ENCODE measurements around the gene RAD51B. TPM values are rescaled to one million over a fixed set of nuclear protein-coding genes. Genes with fewer than 3 reads are reported as not detected.
A peak's percentile ranks its signal among the peaks of the same experiment; 100 is the strongest.

Gene RAD51B
- total and polyA plus RNA-seq, 9 of the 15 experiments (the other 6 are each of a cell fraction or from before 2014, with no cell fraction given): 8.5 to 17.3 (median 11.3) TPM

- TF ChIP-seq HMG20A (CRISPR knock-in tag; conservative IDR thresholded peaks at IDR 0.05) (no peak), PYGO2 (tag; IDR thresholded peaks at IDR 0.05) (peak; percentile 71), ZNF695 (CRISPR knock-in tag; IDR thresholded peaks at IDR 0.05) (no peak), GABPA (tag; conservative IDR thresholded peaks at IDR 0.05; ENCODE audit: low read depth) (no peak), CBX8 (IDR thresholded peaks at IDR 0.05; ENCODE audit: borderline replicate concordance, extremely low read depth, low read depth, low read length, poor library complexity, severe bottlenecking) (no peak), ZNF830 (CRISPR knock-in tag; IDR thresholded peaks at IDR 0.05) (no peak), ZNF274 (IDR thresholded peaks at IDR 0.05; ENCODE audit: borderline replicate concordance, low read depth, low read length) (no peak), HDGF (IDR thresholded peaks at IDR 0.05) (no peak), ZBTB40 (IDR thresholded peaks at IDR 0.05) (peak; percentile 38; the same call in 1 of the 2 replicates), ZBTB40 (CRISPR knock-in tag; IDR thresholded peaks at IDR 0.05) (no peak), C11orf30 (IDR thresholded peaks at IDR 0.05; ENCODE audit: low read depth) (no peak), ZNF253 (CRISPR knock-in tag; conservative IDR thresholded peaks at IDR 0.05) (no peak), TFAM (CRISPR knock-in tag; conservative IDR thresholded peaks at IDR 0.05) (no peak), ZNF766 (CRISPR knock-in tag; conservative IDR thresholded peaks at IDR 0.05) (peak; percentile 75), TCF7L2 (IDR thresholded peaks at IDR 0.05; ENCODE audit: low read depth, low read length) (no peak), HMBOX1 (IDR thresholded peaks at IDR 0.05) (peak; percentile 60; the same call in 1 of the 2 replicates)
- TF ChIP-seq, protein P1, sequence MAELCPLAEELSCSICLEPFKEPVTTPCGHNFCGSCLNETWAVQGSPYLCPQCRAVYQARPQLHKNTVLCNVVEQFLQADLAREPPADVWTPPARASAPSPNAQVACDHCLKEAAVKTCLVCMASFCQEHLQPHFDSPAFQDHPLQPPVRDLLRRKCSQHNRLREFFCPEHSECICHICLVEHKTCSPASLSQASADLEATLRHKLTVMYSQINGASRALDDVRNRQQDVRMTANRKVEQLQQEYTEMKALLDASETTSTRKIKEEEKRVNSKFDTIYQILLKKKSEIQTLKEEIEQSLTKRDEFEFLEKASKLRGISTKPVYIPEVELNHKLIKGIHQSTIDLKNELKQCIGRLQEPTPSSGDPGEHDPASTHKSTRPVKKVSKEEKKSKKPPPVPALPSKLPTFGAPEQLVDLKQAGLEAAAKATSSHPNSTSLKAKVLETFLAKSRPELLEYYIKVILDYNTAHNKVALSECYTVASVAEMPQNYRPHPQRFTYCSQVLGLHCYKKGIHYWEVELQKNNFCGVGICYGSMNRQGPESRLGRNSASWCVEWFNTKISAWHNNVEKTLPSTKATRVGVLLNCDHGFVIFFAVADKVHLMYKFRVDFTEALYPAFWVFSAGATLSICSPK (IDR thresholded peaks at IDR 0.05; ENCODE audit: borderline replicate concordance): no peak
Measured at GRCh38 chr14:68719634-68720384, 900.2 kb downstream of the RAD51B start (continued).

Measured in K562 (cell line).